Cardiac muscle cell (in vitro differentiated cells and primary cell): ENCODE measurements around the gene OSR1. TPM values are rescaled to one million over a fixed set of nuclear protein-coding genes. Genes with fewer than 3 reads are reported as not detected.
A peak's percentile ranks its signal among the peaks of the same experiment; 100 is the strongest.
"Not testable (repeated sequence)": the region's sequence is repeated elsewhere in the genome, so short reads cannot be mapped to it uniquely, and the experiment has no call there.

ENCODE experiments used
- DNase-seq, 2 donors: peaks; one replicate each; pipeline versions ENCODE4 v3.0.0 to v3.0.0-alpha.2; 2010 to 2017; ENCODE audit warnings: low read depth in 1 of 2, low spot score in 1 of 2
- H3K27ac ChIP-seq: fragments of 200-600 bp; sonication (generic); 2 replicates; pipeline ENCODE4 v1.5.1; 2016
- H3K27me3 ChIP-seq: fragments of 200-600 bp; sonication (generic); 2 replicates; pipeline ENCODE4 v1.6.0; 2016; ENCODE audit warnings: control low read depth
- H3K36me3 ChIP-seq: fragments of 200-600 bp; sonication (generic); 2 replicates; pipeline ENCODE4 v1.5.1; 2016; ENCODE audit warnings: control low read depth
- H3K4me1 ChIP-seq: fragments of 200-600 bp; sonication (generic); 2 replicates; pipeline ENCODE4 v1.8.1; 2017; ENCODE audit warnings: low read depth, mild to moderate bottlenecking, mixed run types
- H3K4me3 ChIP-seq: fragments of 200-600 bp; sonication (generic); 2 replicates; pipeline ENCODE4 v1.5.1; 2016; ENCODE audit warnings: mild to moderate bottlenecking
- H3K9me3 ChIP-seq: fragments of 200-600 bp; sonication (generic); 2 replicates; pipeline ENCODE4 v1.5.1; 2017; ENCODE audit warnings: low read depth, mild to moderate bottlenecking, control low read depth
- CTCF ChIP-seq: IDR thresholded peaks from 2 replicates; pipeline ENCODE4 v1.5.1; 2012; ENCODE audit warnings: low read depth, mild to moderate bottlenecking, low read length
- polyA plus RNA-seq: library from polyadenylated mRNA; unstranded; fragments of >200 nt; fragmentation: Nextera tagmentation; extraction: Ambion mirVana; gene quantifications from 2 replicates; pipeline ENCODE4 v1.2.1, GENCODE V29; 2016
- total RNA-seq: library from RNA; depleted of rRNA; stranded (reverse); fragments of >200 nt; gene quantifications from 2 replicates; pipeline ENCODE4 v1.2.3, GENCODE V29; 2016

Gene OSR1
- total RNA-seq (20.8 and 22.3 TPM in 2 replicates), polyA plus RNA-seq (17.2 and 23.2 TPM in 2 replicates)

GRCh38 chr2:19358242-19359020 is at the start of gene OSR1:
TSS of gene OSR1 (minus strand) at chr2:19358623. CDS start at chr2:19353805, 4,818 bp downstream.
- H3K4me3 ChIP-seq, result peak within 1 kb of the TSS; percentile 78
- no peak for TF ChIP-seq CTCF
- H3K27ac ChIP-seq, result no peak within 1 kb of the TSS
- DNase-seq, result peak; percentile 84 to 89
- peaks cover 95% of the 10 kb centered on the region for H3K27me3 ChIP-seq
- no peaks in the 10 kb centered on the region for H3K36me3 ChIP-seq
- no peaks in the 10 kb centered on the region for H3K9me3 ChIP-seq
- peaks cover 7% of the 10 kb centered on the region for H3K4me1 ChIP-seq

GRCh38 chr2:19403785-19404184 is 45.4 kb upstream of the OSR1 start:
- Histone ChIP-seq H3K27ac (no peak overlapping the region), H3K27me3 (no peaks in the 10 kb centered on the region), H3K9me3 (no peaks in the 10 kb centered on the region), H3K4me1 (no peaks in the 10 kb centered on the region), H3K36me3 (no peaks in the 10 kb centered on the region), H3K4me3 (no peak overlapping the region)
- TF ChIP-seq CTCF, result no peak
- DNase-seq, result no peak

GRCh38 chr2:19392191-19392590 is 33.8 kb upstream of the OSR1 start:
- Histone ChIP-seq H3K4me1 (no peaks in the 10 kb centered on the region), H3K9me3 (no peaks in the 10 kb centered on the region), H3K27me3 (no peaks in the 10 kb centered on the region), H3K4me3 (no peak overlapping the region), H3K27ac (no peak overlapping the region), H3K36me3 (no peaks in the 10 kb centered on the region)
- no peak for DNase-seq
- no peak for TF ChIP-seq CTCF

GRCh38 chr2:19389469-19389868 is 31.0 kb upstream of the OSR1 start:
- H3K4me3 ChIP-seq, H3K27ac ChIP-seq, H3K27me3 ChIP-seq, H3K9me3 ChIP-seq, DNase-seq, H3K4me1 ChIP-seq, H3K36me3 ChIP-seq: not testable (repeated sequence)

GRCh38 chr2:19380532-19380931 is 22.1 kb upstream of the OSR1 start:
- no peaks in the 10 kb centered on the region for H3K9me3 ChIP-seq
- no peak overlapping the region for H3K4me3 ChIP-seq
- H3K27ac ChIP-seq, result no peak overlapping the region
- H3K36me3 ChIP-seq, result no peaks in the 10 kb centered on the region
- DNase-seq, result no peak
- no peak for TF ChIP-seq CTCF
- no peaks in the 10 kb centered on the region for H3K4me1 ChIP-seq
- H3K27me3 ChIP-seq, result peaks cover 4% of the 10 kb centered on the region

GRCh38 chr2:19378939-19379338 is 20.5 kb upstream of the OSR1 start:
- Histone ChIP-seq H3K36me3 (no peaks in the 10 kb centered on the region), H3K27me3 (peaks cover 4% of the 10 kb centered on the region), H3K27ac (no peak overlapping the region), H3K4me1 (no peaks in the 10 kb centered on the region), H3K4me3 (no peak overlapping the region), H3K9me3 (no peaks in the 10 kb centered on the region)
- no peak for DNase-seq
- TF ChIP-seq CTCF, result no peak
